HG03354 (cell line): ENCODE results near the gene AKT3.

ENCODE experiments used
- ATAC-seq: cut with Tn5 transposase; IDR thresholded peaks from one replicate; pipeline ENCODE4 v1.9.1; 2021; ENCODE audit warnings: mild to moderate bottlenecking; ENCODE audit not compliant: unreplicated experiment, poor library complexity, severe bottlenecking

AKT3 gene

DNA sequence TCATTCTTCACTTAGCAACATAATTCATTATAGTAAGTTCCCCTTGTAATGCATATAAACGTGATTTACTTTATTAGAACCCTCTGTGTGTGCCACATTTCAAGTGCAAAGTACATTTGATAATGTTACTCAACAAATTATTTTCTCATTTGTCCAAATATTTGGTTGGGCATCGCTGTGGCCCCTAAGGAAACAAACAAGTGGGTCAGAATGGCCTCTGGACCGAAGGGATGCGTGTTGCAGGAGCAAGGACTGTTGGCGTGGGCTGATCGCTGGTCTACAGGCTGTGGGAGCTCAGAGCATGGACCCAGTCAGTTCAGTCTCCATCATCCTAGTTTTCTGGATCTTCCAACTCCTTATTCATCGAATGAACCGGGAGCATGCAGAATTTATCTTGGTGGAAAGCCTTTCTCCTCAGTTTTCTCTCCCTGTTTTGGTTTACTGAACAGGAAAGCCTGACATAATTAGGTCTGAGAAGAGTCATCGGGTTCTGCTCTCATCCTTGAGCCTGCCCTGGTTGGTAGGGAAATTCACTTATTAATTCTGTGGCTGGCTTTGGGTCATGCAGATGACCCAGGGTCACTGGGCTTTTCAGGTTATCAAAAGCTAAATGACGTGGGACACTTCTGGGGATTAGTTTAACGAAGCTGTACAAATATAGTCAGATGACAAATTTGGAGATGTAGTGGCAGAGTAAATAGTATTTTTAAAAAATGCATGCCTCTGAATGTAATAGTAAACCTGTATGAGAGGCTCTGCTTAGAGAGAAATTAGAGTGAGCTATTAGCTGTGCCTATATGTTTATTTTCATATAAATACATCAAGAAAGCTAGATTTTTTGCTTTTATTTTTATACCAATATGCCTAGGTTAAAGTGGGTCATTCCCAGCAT is 394.0 kb downstream of the AKT3 start:
- no peak for ATAC-seq

DNA sequence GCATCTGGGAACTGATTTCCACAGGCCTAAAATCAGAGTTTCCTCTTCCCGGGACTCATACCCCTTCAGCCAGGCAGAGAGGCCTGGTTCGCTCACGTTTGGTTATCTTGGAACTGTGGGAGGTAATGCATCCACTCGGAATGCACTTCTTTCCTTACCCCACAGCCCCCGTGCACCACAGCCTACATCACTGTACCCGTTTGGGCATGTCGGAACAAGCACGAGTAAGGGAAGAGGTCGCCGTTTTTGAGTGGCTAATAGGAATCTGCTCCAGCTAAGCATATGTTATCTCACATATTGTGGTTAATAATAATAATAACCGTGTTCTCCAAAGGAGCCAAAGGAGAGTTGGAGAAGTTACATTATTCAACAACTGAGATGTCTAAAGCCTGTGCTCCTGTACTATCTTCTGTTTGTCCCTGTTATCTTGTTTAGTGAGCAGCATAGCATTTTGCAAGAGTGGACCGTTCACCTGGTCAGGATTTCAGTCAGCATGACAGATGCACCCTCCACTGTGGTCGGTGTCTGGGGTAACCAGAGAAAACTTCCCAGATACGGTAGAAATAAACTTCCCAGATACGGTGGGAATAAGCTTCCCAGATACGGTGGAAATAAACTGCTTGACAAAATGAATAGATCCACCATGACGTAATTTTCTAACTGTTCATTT is 395.6 kb downstream of the AKT3 start:
- no peak for ATAC-seq

DNA sequence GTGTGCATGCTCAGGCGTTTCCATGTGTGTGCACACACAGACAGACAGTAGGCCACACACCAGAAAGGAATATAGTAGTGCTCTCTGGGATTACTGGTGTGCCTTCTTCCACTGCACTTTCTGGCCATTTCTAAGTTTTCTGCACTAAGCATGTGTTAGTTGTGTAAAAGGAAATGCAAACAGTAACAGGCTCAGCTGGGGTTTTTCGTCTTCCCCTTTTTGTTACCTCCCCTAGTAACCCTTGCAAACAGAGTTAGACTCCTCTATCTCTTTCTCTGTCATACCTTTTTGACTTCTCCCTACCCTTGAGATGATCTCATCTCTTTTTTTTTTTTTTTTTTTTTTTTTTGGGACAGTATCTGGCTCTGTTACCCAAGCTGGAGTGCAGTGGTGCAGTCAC is 398.0 kb downstream of the AKT3 start:
- ATAC-seq = no peak

DNA sequence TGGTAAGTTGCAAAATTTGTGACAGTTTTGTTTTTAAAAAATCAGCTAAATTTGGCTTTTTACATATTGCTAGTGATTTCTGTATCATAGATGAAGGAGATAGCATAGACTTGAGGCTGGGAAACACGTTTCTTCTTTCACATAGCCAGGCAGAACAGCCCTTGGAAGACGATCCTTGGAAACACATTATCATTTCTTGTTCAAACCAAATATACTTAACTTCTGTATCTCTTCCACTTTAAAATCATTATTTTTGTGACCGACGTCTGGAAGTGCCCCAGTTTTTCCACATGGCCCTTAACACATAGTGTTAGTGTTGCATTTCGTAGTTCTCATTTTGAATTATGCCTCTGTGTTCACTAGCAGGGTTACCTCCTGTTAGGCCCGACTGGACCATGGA is 400.7 kb downstream of the AKT3 start:
- no peak for ATAC-seq

GRCh38 chr1:243447844-243448243 is 402.2 kb downstream of the AKT3 start:
- no peak for ATAC-seq

- ATAC-seq = no peak
Observed at GRCh38 chr1:243447347-243447746, 402.7 kb downstream of the AKT3 start.

DNA sequence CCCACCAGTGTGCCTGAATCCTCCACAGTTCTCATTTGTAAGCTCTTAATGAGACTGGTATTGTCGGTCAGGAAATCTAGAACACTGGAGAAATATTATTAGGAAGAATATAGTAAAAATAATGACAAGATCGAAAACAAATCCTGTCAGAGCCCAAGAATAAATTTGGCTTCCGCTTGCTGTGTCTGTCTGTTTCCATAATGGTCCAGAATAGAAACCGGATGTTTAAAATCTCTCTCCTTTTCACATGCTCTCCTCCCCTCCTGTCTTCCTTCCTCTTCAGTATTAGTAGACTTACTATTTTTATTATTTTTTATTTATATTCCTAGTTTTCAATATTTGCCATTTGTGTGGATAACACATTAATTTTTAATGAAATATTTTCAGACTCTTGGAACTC is 406.5 kb downstream of the AKT3 start:
- ATAC-seq = no peak

DNA sequence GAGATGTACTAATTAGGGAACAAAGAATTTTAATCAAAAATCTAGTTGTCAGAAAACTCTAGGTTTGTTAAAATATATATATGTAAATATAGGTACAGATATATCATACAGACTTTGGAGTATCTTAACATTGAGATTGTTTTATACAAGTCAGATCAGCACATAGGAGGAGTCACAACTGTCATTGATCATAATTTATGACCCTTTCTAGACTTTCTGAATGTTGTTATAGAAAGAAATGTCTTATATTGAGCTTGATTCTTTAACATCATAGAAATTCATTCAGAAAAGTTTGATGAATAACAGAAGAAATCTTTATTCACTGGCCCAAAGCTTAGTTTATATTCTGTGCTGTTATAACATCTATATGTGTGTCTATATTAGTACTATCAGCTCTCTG is 408.4 kb downstream of the AKT3 start:
- ATAC-seq = no peak

DNA sequence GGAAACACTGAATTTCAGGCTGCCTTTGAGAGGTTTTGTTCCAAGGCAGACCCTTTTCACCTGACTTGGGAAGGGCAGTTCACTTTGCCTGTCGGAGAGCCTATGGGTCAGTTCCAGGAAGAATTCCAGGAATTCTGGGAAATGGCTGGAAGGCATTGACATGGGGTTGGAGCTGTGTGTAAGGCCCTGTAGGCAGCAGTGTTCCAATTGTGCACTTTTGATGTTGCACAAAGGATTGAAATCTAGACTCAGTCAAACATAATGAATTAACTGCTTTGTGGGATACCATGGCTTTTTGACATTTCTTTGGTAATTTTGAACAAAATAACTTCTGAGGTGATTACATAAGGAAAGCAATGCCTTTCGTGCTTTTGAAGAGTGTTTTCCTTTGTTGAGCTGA is 409.6 kb downstream of the AKT3 start:
- ATAC-seq = no peak

DNA sequence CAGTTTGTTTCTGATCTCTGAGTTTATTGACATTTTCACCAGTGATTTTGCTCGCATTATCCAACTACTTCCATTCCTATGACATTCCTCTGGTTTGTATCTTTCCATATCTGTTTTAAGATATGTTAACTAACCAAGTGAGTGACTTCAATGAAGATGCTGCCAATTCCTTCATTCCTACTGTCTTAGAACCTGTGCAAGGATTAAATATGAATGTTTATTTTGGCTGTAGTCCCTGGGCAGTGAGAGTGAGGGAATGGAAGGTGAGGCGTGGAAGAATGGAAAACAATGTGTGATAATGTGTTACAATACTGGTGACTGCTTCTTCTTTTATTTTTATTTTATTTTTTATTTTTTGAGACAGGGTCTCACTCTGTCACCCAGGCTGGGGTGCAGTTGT is 411.2 kb downstream of the AKT3 start:
- no peak for ATAC-seq
